WTC11 (cell line): Measurements from ENCODE around the gene ATF7. TPM values are rescaled to one million over a fixed set of nuclear protein-coding genes. Genes with fewer than 3 reads are reported as not detected.
A peak's percentile ranks its signal among the peaks of the same experiment; 100 is the strongest.

Experiments
- ATAC-seq: fragments of 200-7000 bp; cut with Tn5 transposase; 2 replicates; pipeline ENCODE4 v1.10.0; 2021; ENCODE audit warnings: mild to moderate bottlenecking, moderate library complexity
- CTCF ChIA-PET: fragments of 300-600 bp; sonication (Branson Sonifier 250); formaldehyde crosslinking; loops from one replicate; lab custom pipeline; 2021; ENCODE audit warnings: antibody characterized with exemption; lab: Charles Lee
- POLR2A ChIA-PET: fragments of 350-600 bp; sonication (Branson Sonifier 250); formaldehyde crosslinking; loops from one replicate; lab custom pipeline; 2021; ENCODE audit warnings: antibody characterized with exemption; lab: Charles Lee
- DNase-seq: peaks from one replicate; pipeline ENCODE4 v3.0.0; 2021; ENCODE audit warnings: low spot score
- H3K27ac Mint-ChIP-seq: 2 replicates; pipeline ENCODE4 v1.8.0; 2021; ENCODE audit warnings: mixed read lengths
- H3K27me3 Mint-ChIP-seq: 2 replicates; pipeline ENCODE4 v1.8.0; 2021; ENCODE audit warnings: low read depth, mild to moderate bottlenecking, moderate library complexity, mixed read lengths
- H3K36me3 Mint-ChIP-seq: 2 replicates; pipeline ENCODE4 v1.8.0; 2021; ENCODE audit warnings: mixed read lengths
- H3K4me1 Mint-ChIP-seq: 2 replicates; pipeline ENCODE4 v1.8.0; 2022; ENCODE audit warnings: mixed read lengths
- H3K4me3 Mint-ChIP-seq: 2 replicates; pipeline ENCODE4 v1.8.0; 2021; ENCODE audit warnings: mild to moderate bottlenecking, moderate library complexity, mixed read lengths
- H3K9me3 Mint-ChIP-seq: 2 replicates; pipeline ENCODE4 v1.8.0; 2021; ENCODE audit warnings: mixed read lengths
- SP1 ChIP-seq: sonication (generic); formaldehyde crosslinking; conservative IDR thresholded peaks from 2 replicates; pipeline ENCODE4 v1.8.1; 2022; ENCODE audit warnings: missing genetic modification reagents
- TEAD1 ChIP-seq: sonication (generic); formaldehyde crosslinking; IDR thresholded peaks from 2 replicates; pipeline ENCODE4 v1.8.0; 2022; ENCODE audit warnings: mild to moderate bottlenecking, missing genetic modification reagents
- TEAD4 ChIP-seq: sonication (generic); formaldehyde crosslinking; IDR thresholded peaks from 2 replicates; pipeline ENCODE4 v1.8.0; 2022; ENCODE audit warnings: mild to moderate bottlenecking, missing genetic modification reagents
- ZNF121 ChIP-seq: sonication (generic); formaldehyde crosslinking; IDR thresholded peaks from 2 replicates; pipeline ENCODE4 v1.8.0; 2023; ENCODE audit warnings: missing genetic modification reagents
- ZNF138 ChIP-seq: sonication (generic); formaldehyde crosslinking; conservative IDR thresholded peaks from 2 replicates; pipeline ENCODE4 v1.8.1; 2022; ENCODE audit warnings: mild to moderate bottlenecking, moderate library complexity, missing genetic modification reagents
- ZNF263 ChIP-seq: sonication (generic); formaldehyde crosslinking; IDR thresholded peaks from 2 replicates; pipeline ENCODE4 v1.8.1; 2022; ENCODE audit warnings: low read depth, mild to moderate bottlenecking, moderate library complexity, missing genetic modification reagents
- total RNA-seq: library from RNA; stranded (reverse); gene quantifications from 3 replicates; pipeline ENCODE4 v1.2.3, GENCODE V29; 2021
- TF ChIP-seq, protein P1 (sequence below): fragments of 200-600 bp; IDR thresholded peaks from 2 replicates; pipeline ENCODE4 v1.8.0; 2022; ENCODE audit warnings: antibody characterized with exemption
- TF ChIP-seq, protein P2 (sequence below): sonication (generic); formaldehyde crosslinking; IDR thresholded peaks from 2 replicates; pipeline ENCODE4 v1.8.1; 2023; ENCODE audit warnings: mild to moderate bottlenecking, missing genetic modification reagents, borderline replicate concordance
- TF ChIP-seq, protein P3 (sequence below): sonication (generic); formaldehyde crosslinking; IDR thresholded peaks from 2 replicates; pipeline ENCODE4 v1.8.1; 2023; ENCODE audit warnings: mild to moderate bottlenecking, missing genetic modification reagents
- TF ChIP-seq, protein P4 (sequence below): sonication (generic); formaldehyde crosslinking; IDR thresholded peaks from 2 replicates; pipeline ENCODE4 v1.8.0; 2023; ENCODE audit warnings: mild to moderate bottlenecking, missing genetic modification reagents
- TF ChIP-seq, protein P5 (sequence below): sonication (generic); formaldehyde crosslinking; IDR thresholded peaks from 2 replicates; pipeline ENCODE4 v1.8.0; 2023; ENCODE audit warnings: missing genetic modification reagents, mild to moderate bottlenecking, borderline replicate concordance
- TF ChIP-seq, protein P6 (sequence below): fragments of 250-450 bp; sonication (Bioruptor Pico); IDR thresholded peaks from 2 replicates; pipeline ENCODE4 v1.9.0; 2021; ENCODE audit warnings: moderate library complexity, mild to moderate bottlenecking, inconsistent platforms, borderline replicate concordance

The ATF7 gene
- total RNA-seq, 1 experiment from 2014 or later, result 16.3 TPM

DNA sequence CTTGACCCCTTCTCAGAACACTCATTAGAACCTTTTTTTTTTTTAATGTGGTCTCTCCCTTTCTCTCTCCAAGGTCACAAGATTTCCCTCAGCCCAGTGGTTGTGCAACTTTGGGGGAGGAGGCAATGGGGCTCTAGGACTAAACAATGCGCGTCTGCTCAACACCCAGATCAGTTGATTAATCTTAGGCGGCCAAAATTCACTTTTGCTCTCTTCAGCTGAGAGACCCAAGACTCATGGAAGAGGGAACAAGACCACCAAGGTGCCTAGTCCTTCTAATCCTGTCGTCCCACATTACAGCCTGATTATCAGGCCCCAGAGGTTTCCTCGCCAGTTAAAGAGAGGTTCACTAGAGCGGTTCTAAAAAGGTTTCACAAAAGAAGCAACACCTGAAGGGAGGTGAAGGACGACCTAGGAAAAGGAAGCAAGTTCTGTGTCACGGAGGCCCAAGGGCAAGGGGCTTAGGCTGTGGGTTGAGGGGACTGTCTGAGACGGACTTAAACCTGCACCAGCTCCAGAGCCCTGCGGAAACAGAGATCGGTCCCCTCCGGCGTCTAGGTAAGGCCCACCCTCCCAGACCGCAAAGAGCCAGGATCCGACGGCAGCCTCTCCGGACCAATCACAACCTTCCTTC lies 125.9 kb downstream of the ATF7 start:
- peaks cover 45% of the 10 kb centered on the region for H3K4me1 Mint-ChIP-seq
- H3K27me3 Mint-ChIP-seq, result no peaks in the 10 kb centered on the region
- H3K4me3 Mint-ChIP-seq, result peak overlapping the region; percentile 86
- ChIA-PET CTCF (interaction anchor here (0.7 to 3.8 kb wide), 22 partner anchors 9 to 401 kb away, joined by 3 to 39 read pairs (median 4); partner anchors contain the start of genes AAAS, ATP5MC2 and PFDN5), POLR2A (interaction anchor here (0.6 to 2.0 kb wide), 15 partner anchors 8 to 239 kb away, joined by 3 to 17 read pairs (median 4); partner anchors contain the start of genes AAAS, ATP5MC2 and SP1)
- TF ChIP-seq, protein P1, sequence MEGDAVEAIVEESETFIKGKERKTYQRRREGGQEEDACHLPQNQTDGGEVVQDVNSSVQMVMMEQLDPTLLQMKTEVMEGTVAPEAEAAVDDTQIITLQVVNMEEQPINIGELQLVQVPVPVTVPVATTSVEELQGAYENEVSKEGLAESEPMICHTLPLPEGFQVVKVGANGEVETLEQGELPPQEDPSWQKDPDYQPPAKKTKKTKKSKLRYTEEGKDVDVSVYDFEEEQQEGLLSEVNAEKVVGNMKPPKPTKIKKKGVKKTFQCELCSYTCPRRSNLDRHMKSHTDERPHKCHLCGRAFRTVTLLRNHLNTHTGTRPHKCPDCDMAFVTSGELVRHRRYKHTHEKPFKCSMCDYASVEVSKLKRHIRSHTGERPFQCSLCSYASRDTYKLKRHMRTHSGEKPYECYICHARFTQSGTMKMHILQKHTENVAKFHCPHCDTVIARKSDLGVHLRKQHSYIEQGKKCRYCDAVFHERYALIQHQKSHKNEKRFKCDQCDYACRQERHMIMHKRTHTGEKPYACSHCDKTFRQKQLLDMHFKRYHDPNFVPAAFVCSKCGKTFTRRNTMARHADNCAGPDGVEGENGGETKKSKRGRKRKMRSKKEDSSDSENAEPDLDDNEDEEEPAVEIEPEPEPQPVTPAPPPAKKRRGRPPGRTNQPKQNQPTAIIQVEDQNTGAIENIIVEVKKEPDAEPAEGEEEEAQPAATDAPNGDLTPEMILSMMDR, result no peak
- TF ChIP-seq TEAD1 (0 out of 2 replicates have a peak, but pooled peaks have one; percentile 1), ZNF121 (CRISPR knock-in tag) (0 out of 2 replicates have a peak, but pooled peaks have one; percentile 43), TEAD4 (CRISPR knock-in tag) (no peak)
- TF ChIP-seq, protein P2, sequence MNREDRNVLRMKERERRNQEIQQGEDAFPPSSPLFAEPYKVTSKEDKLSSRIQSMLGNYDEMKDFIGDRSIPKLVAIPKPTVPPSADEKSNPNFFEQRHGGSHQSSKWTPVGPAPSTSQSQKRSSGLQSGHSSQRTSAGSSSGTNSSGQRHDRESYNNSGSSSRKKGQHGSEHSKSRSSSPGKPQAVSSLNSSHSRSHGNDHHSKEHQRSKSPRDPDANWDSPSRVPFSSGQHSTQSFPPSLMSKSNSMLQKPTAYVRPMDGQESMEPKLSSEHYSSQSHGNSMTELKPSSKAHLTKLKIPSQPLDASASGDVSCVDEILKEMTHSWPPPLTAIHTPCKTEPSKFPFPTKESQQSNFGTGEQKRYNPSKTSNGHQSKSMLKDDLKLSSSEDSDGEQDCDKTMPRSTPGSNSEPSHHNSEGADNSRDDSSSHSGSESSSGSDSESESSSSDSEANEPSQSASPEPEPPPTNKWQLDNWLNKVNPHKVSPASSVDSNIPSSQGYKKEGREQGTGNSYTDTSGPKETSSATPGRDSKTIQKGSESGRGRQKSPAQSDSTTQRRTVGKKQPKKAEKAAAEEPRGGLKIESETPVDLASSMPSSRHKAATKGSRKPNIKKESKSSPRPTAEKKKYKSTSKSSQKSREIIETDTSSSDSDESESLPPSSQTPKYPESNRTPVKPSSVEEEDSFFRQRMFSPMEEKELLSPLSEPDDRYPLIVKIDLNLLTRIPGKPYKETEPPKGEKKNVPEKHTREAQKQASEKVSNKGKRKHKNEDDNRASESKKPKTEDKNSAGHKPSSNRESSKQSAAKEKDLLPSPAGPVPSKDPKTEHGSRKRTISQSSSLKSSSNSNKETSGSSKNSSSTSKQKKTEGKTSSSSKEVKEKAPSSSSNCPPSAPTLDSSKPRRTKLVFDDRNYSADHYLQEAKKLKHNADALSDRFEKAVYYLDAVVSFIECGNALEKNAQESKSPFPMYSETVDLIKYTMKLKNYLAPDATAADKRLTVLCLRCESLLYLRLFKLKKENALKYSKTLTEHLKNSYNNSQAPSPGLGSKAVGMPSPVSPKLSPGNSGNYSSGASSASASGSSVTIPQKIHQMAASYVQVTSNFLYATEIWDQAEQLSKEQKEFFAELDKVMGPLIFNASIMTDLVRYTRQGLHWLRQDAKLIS (CRISPR knock-in tag), result no peak
- TF ChIP-seq, protein P3, sequence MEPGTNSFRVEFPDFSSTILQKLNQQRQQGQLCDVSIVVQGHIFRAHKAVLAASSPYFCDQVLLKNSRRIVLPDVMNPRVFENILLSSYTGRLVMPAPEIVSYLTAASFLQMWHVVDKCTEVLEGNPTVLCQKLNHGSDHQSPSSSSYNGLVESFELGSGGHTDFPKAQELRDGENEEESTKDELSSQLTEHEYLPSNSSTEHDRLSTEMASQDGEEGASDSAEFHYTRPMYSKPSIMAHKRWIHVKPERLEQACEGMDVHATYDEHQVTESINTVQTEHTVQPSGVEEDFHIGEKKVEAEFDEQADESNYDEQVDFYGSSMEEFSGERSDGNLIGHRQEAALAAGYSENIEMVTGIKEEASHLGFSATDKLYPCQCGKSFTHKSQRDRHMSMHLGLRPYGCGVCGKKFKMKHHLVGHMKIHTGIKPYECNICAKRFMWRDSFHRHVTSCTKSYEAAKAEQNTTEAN, result no peak
- peak overlapping the region; percentile 94 for H3K27ac Mint-ChIP-seq
- DNase-seq (no peak), ATAC-seq (peak; percentile 73)
- H3K9me3 Mint-ChIP-seq, result no peaks in the 10 kb centered on the region
- peaks cover 9% of the 10 kb centered on the region; the same call in 1 of the 2 replicates for H3K36me3 Mint-ChIP-seq

DNA sequence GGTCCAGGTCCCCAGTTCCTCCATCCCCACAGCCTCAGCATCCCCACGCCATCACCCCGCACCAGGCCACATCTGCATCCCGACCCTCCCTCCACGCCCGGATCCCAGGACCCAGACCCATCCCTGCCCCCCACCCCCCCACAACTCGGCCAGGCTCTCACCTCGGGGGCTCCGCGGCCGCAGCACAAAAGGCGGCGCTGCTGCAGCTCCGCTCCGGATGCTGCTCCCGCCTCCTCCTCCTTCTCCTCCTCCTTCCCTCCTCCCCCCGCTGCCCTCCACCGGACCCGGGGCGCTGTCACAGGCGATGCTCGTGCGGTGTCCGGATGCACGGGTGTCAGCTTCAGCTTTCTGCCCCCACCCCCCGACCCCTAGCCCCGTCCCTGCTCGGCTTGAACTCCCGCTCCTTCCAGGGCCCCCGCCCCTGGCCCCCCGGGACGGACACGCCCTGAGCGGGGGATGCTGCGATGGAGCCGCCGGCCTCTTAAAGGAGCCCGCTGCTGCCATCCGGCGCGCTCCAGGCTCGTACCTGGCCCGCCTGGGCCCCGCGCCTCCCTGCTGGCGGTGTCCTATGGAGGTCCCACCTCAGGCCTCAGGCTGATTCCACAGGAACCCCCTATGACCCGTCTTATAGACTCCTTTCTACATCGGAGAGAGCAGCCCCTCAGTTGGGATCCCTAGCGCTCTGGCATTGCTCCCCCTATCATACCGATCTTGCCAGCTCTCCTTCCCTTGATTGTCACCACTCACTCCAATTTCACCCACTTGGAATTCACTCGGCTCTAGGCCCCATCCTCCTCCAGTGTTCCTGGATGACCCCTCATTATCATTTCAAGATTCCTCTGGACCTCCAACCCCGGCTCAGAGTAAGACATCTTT lies 126.7 kb downstream of the ATF7 start, which contains the start of gene MAP3K12:
Gene MAP3K12, minus strand, starts transcription at position 193 of the 876 bp plus-strand sequence. CDS start 12,067 bp downstream, outside the sequence.
- no peak for TF ChIP-seq ZNF138 (CRISPR knock-in tag)
- peak; percentile 43; the same call in 1 of the 2 replicates for TF ChIP-seq TEAD1
- peak; percentile 66; the same call in 1 of the 2 replicates for TF ChIP-seq ZNF263 (CRISPR knock-in tag)
- TF ChIP-seq, protein P4, sequence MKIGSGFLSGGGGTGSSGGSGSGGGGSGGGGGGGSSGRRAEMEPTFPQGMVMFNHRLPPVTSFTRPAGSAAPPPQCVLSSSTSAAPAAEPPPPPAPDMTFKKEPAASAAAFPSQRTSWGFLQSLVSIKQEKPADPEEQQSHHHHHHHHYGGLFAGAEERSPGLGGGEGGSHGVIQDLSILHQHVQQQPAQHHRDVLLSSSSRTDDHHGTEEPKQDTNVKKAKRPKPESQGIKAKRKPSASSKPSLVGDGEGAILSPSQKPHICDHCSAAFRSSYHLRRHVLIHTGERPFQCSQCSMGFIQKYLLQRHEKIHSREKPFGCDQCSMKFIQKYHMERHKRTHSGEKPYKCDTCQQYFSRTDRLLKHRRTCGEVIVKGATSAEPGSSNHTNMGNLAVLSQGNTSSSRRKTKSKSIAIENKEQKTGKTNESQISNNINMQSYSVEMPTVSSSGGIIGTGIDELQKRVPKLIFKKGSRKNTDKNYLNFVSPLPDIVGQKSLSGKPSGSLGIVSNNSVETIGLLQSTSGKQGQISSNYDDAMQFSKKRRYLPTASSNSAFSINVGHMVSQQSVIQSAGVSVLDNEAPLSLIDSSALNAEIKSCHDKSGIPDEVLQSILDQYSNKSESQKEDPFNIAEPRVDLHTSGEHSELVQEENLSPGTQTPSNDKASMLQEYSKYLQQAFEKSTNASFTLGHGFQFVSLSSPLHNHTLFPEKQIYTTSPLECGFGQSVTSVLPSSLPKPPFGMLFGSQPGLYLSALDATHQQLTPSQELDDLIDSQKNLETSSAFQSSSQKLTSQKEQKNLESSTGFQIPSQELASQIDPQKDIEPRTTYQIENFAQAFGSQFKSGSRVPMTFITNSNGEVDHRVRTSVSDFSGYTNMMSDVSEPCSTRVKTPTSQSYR, result no peak
- TF ChIP-seq, protein P5, sequence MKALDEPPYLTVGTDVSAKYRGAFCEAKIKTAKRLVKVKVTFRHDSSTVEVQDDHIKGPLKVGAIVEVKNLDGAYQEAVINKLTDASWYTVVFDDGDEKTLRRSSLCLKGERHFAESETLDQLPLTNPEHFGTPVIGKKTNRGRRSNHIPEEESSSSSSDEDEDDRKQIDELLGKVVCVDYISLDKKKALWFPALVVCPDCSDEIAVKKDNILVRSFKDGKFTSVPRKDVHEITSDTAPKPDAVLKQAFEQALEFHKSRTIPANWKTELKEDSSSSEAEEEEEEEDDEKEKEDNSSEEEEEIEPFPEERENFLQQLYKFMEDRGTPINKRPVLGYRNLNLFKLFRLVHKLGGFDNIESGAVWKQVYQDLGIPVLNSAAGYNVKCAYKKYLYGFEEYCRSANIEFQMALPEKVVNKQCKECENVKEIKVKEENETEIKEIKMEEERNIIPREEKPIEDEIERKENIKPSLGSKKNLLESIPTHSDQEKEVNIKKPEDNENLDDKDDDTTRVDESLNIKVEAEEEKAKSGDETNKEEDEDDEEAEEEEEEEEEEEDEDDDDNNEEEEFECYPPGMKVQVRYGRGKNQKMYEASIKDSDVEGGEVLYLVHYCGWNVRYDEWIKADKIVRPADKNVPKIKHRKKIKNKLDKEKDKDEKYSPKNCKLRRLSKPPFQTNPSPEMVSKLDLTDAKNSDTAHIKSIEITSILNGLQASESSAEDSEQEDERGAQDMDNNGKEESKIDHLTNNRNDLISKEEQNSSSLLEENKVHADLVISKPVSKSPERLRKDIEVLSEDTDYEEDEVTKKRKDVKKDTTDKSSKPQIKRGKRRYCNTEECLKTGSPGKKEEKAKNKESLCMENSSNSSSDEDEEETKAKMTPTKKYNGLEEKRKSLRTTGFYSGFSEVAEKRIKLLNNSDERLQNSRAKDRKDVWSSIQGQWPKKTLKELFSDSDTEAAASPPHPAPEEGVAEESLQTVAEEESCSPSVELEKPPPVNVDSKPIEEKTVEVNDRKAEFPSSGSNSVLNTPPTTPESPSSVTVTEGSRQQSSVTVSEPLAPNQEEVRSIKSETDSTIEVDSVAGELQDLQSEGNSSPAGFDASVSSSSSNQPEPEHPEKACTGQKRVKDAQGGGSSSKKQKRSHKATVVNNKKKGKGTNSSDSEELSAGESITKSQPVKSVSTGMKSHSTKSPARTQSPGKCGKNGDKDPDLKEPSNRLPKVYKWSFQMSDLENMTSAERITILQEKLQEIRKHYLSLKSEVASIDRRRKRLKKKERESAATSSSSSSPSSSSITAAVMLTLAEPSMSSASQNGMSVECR, result no peak; the same call in 1 of the 2 replicates
- 0 out of 2 replicates have a peak, but pooled peaks have one; percentile 2 for TF ChIP-seq SP1 (CRISPR knock-in tag)
- TF ChIP-seq, protein P6, sequence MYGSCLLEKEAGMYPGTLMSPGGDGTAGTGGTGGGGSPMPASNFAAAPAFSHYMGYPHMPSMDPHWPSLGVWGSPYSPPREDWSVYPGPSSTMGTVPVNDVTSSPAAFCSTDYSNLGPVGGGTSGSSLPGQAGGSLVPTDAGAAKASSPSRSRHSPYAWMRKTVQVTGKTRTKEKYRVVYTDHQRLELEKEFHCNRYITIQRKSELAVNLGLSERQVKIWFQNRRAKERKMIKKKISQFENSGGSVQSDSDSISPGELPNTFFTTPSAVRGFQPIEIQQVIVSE (CRISPR knock-in tag), result no peak
- H3K36me3 Mint-ChIP-seq, result peaks cover 3% of the 10 kb centered on the region; the same call in 1 of the 2 replicates
- peak; percentile 73 for DNase-seq
- no peaks in the 10 kb centered on the region for H3K27me3 Mint-ChIP-seq
- ChIA-PET CTCF (interaction anchor here (0.5 to 3.8 kb wide), 15 partner anchors 8 to 178 kb away, joined by 3 to 39 read pairs (median 3); partner anchors contain the start of genes AAAS, ATP5MC2 and NPFF), POLR2A (interaction anchor here (0.6 to 2.0 kb wide), 8 partner anchors 16 to 283 kb away, joined by 3 to 11 read pairs (median 4); partner anchors contain the start of genes AAAS and SP1)
- H3K27ac Mint-ChIP-seq, result peak within 1 kb of the TSS; percentile 94
- peak within 1 kb of the TSS; percentile 89 for H3K4me3 Mint-ChIP-seq
- H3K4me1 Mint-ChIP-seq, result peaks cover 45% of the 10 kb centered on the region
- ATAC-seq, result peak; percentile 1
- H3K9me3 Mint-ChIP-seq, result no peaks in the 10 kb centered on the region
